Progenitor cell of endocrine pancreas (in vitro differentiated cells): ENCODE measurements around the gene SUPT6H. TPM values are rescaled to one million over a fixed set of nuclear protein-coding genes. Genes with fewer than 3 reads are reported as not detected.
A peak's percentile ranks its signal among the peaks of the same experiment; 100 is the strongest.
"Not testable (repeated sequence)": the region's sequence is repeated elsewhere in the genome, so short reads cannot be mapped to it uniquely, and the experiment has no call there.

Experiments
- DNase-seq: peaks from one replicate; pipeline ENCODE4 v3.0.0; 2021; ENCODE audit warnings: low spot score; ENCODE audit not compliant: unreplicated experiment
- H3K27ac Mint-ChIP-seq: 2 replicates; pipeline ENCODE4 v1.8.0; 2021; ENCODE audit warnings: mild to moderate bottlenecking, moderate library complexity, mixed read lengths
- H3K27me3 Mint-ChIP-seq: 2 replicates; pipeline ENCODE4 v1.8.0; 2021; ENCODE audit warnings: mixed read lengths
- H3K36me3 Mint-ChIP-seq: 2 replicates; pipeline ENCODE4 v1.8.0; 2022; ENCODE audit warnings: mixed read lengths; ENCODE audit not compliant: insufficient read depth
- H3K4me1 Mint-ChIP-seq: 2 replicates; pipeline ENCODE4 v1.8.0; 2021; ENCODE audit warnings: low read depth, mixed read lengths
- H3K4me3 Mint-ChIP-seq: 2 replicates; pipeline ENCODE4 v1.8.0; 2021; ENCODE audit warnings: low read depth, mild to moderate bottlenecking, moderate library complexity, mixed read lengths
- H3K9me3 Mint-ChIP-seq: 2 replicates; pipeline ENCODE4 v1.8.0; 2021; ENCODE audit warnings: low read depth, mixed read lengths
- total RNA-seq: library from RNA; stranded (reverse); gene quantifications from 2 replicates; pipeline ENCODE4 v1.2.1, GENCODE V29; 2021
- TF ChIP-seq, protein P1 (sequence below): fragments of 200-600 bp; sonication (generic); IDR thresholded peaks from one replicate; pipeline ENCODE4 v1.5.0; 2021; ENCODE audit warnings: antibody characterized with exemption, mild to moderate bottlenecking; ENCODE audit not compliant: unreplicated experiment

Gene SUPT6H
- total RNA-seq, 1 donor from 2014 or later = 80.0 TPM

- Mint-ChIP-seq H3K9me3 (no peaks in the 10 kb centered on the region), H3K36me3 (peaks cover 7% of the 10 kb centered on the region), H3K27ac (peak within 1 kb of the TSS; percentile 98), H3K4me1 (peaks cover 22% of the 10 kb centered on the region), H3K27me3 (no peaks in the 10 kb centered on the region), H3K4me3 (peak within 1 kb of the TSS; percentile 89)
- peak; percentile 95 for DNase-seq
- TF ChIP-seq, protein P1, sequence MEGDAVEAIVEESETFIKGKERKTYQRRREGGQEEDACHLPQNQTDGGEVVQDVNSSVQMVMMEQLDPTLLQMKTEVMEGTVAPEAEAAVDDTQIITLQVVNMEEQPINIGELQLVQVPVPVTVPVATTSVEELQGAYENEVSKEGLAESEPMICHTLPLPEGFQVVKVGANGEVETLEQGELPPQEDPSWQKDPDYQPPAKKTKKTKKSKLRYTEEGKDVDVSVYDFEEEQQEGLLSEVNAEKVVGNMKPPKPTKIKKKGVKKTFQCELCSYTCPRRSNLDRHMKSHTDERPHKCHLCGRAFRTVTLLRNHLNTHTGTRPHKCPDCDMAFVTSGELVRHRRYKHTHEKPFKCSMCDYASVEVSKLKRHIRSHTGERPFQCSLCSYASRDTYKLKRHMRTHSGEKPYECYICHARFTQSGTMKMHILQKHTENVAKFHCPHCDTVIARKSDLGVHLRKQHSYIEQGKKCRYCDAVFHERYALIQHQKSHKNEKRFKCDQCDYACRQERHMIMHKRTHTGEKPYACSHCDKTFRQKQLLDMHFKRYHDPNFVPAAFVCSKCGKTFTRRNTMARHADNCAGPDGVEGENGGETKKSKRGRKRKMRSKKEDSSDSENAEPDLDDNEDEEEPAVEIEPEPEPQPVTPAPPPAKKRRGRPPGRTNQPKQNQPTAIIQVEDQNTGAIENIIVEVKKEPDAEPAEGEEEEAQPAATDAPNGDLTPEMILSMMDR = no peak
These were observed 66.6 kb downstream of the SUPT6H start, which contains the start of gene NEK8 for GRCh38 chr17:28728364-28729200. Gene NEK8, plus strand, starts transcription at chr17:28728788. Its CDS starts 26 bp downstream, at chr17:28728814.

DNA sequence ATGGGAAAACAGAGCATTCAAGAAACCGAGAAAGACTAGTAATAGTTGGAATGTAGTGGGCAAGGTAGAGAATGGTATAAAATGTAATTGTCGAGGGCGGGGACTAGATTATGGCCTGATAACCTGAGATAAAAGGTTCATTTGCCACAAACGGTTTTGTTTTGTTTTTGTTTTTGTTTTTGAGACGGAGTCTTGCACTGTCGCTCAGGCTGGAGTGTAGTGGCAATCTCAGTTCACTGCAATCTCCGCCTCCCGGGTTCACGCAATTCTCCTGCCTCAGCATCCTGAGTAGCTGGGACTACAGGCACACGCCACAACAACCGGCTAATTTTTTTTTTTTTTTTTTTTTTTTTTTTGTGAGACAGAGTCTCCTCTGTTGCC lies 67.9 kb downstream of the SUPT6H start:
- Mint-ChIP-seq H3K4me3 (no peak overlapping the region), H3K9me3 (no peaks in the 10 kb centered on the region), H3K36me3 (no peaks in the 10 kb centered on the region), H3K4me1 (peaks cover 14% of the 10 kb centered on the region), H3K27me3 (no peaks in the 10 kb centered on the region), H3K27ac (peak overlapping the region; percentile 1)
- no peak for DNase-seq
- TF ChIP-seq, protein P1 = no peak

DNA sequence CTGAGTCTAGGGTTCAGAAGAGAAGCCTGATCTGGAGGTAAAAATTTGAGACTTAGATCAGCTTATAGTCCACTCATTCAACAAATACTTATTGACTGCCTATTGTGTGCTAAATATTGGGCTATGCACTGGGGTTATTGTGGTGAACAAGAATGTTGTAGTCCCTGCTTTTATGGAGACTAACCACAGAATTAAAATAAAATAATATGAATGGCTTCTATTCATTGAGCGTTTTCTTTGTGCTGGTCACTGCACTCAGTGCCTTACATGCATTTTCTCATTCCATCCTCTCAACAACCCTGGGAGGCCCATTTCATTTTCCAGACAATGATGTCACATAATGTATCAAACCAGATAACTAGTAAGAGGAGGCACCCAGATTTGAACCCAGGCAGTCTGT lies 71.3 kb downstream of the SUPT6H start:
- no peaks in the 10 kb centered on the region for H3K9me3 Mint-ChIP-seq
- H3K27me3 Mint-ChIP-seq = no peaks in the 10 kb centered on the region
- H3K36me3 Mint-ChIP-seq = peaks cover 2% of the 10 kb centered on the region
- no peak overlapping the region for H3K4me3 Mint-ChIP-seq
- DNase-seq = no peak
- no peak overlapping the region for H3K27ac Mint-ChIP-seq
- H3K4me1 Mint-ChIP-seq = peaks cover 3% of the 10 kb centered on the region
- TF ChIP-seq, protein P1 = no peak

DNA sequence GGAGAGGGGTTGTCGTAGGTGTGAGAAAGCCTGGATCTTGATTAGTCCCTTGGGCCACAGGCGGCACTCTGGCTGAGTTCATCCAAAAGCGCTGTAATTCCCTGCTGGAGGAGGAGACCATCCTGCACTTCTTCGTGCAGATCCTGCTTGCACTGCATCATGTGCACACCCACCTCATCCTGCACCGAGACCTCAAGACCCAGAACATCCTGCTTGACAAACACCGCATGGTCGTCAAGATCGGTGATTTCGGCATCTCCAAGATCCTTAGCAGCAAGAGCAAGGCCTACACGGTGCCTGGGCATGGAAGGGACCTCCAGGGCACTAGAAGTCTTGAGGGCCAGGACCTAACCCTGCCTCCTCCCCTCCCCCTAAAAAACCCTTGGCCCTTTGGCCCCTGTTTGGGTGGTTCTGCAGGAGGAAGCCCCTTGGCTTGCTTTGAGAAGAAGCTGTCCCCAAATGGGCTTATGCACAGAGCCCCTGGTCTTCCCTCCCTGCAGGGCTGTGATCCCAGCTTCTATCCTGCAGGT lies 72.8 kb downstream of the SUPT6H start:
- Mint-ChIP-seq H3K4me3 (no peak overlapping the region), H3K27me3 (no peaks in the 10 kb centered on the region), H3K4me1 (no peaks in the 10 kb centered on the region), H3K27ac (no peak overlapping the region), H3K9me3 (no peaks in the 10 kb centered on the region), H3K36me3 (peaks cover 5% of the 10 kb centered on the region)
- DNase-seq = no peak
- TF ChIP-seq, protein P1 = no peak

GRCh38 chr17:28735242-28735722 lies 73.3 kb downstream of the SUPT6H start:
- TF ChIP-seq, protein P1 = no peak
- no peaks in the 10 kb centered on the region for H3K27me3 Mint-ChIP-seq
- H3K4me1 Mint-ChIP-seq = no peaks in the 10 kb centered on the region
- DNase-seq = no peak
- peaks cover 6% of the 10 kb centered on the region for H3K36me3 Mint-ChIP-seq
- no peaks in the 10 kb centered on the region for H3K9me3 Mint-ChIP-seq
- no peak overlapping the region for H3K4me3 Mint-ChIP-seq
- no peak overlapping the region for H3K27ac Mint-ChIP-seq

DNA sequence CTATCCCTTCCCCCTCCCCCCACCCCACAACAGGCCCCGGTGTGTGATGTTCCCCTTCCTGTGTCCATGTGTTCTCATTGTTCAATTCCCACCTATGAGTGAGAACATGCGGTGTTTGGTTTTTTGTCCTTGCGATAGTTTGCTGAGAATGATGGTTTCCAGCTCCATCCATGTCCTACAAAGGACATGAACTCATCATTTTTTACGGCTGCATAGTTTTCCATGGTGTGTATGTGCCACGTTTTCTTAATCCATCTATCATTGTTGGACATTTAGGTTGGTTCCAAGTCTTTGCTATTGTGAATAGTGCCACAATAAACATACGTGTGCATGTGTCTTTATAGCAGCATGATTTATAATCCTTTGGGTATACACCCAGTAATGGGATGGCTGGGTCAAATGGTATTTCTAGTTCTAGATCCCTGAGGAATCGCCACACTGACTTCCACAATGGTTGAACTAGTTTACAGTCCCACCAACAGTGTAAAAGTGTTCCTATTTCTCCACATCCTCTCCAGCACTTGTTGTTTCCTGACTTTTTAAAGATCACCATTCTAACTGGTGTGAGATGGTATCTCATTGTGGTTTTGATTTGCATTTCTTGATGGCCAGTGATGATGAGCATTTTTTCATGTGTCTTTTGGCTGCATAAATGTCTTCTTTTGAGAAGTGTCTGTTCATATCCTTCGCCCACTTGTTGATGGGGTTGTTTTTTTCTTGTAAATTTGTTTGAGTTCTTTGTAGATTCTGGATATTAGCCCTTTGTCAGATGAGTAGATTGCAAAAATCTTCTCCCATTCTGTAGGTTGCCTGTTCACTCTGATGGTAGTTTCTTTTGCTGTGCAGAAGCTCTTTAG lies 74.1 kb downstream of the SUPT6H start:
- not testable (repeated sequence) for H3K27me3 Mint-ChIP-seq, H3K27ac Mint-ChIP-seq, H3K36me3 Mint-ChIP-seq, H3K4me1 Mint-ChIP-seq, DNase-seq, H3K4me3 Mint-ChIP-seq, H3K9me3 Mint-ChIP-seq
